B cell (primary cell): ENCODE measurements around the gene SLC7A5. TPM values are rescaled to one million over a fixed set of nuclear protein-coding genes. Genes with fewer than 3 reads are reported as not detected.

ENCODE experiments used
- ATAC-seq: fragments of 200-7000 bp; cut with Tn5 transposase; one replicate; pipeline ENCODE4 v1.10.0; 2021; ENCODE audit warnings: low read depth, mild to moderate bottlenecking, moderate number of reproducible peaks, moderate library complexity
- CTCF ChIA-PET: fragments of 350-600 bp; sonication (Branson Sonifier 250); formaldehyde crosslinking; loops from one replicate; lab custom pipeline; 2021; ENCODE audit warnings: antibody characterized with exemption, inconsistent platforms; lab: Charles Lee
- POLR2A ChIA-PET: fragments of 350-600 bp; sonication (Branson Sonifier 250); formaldehyde crosslinking; loops from one replicate; lab custom pipeline; 2021; ENCODE audit warnings: antibody characterized with exemption; lab: Charles Lee
- DNase-seq: peaks from one replicate; pipeline ENCODE4 v3.0.0; 2013
- H2AFZ ChIP-seq: 2 replicates; pipeline ENCODE4 v1.6.1; 2012; ENCODE audit warnings: mild to moderate bottlenecking, low read depth, low read length; ENCODE audit not compliant: insufficient read depth, poor library complexity, severe bottlenecking
- H3K27ac ChIP-seq, 2 donors: 1 replicate in 1 of 2; 2 replicates in 1 of 2; pipeline ENCODE4 v1.5.1; 2012 to 2013; ENCODE audit warnings: low read length in 2 of 2, mild to moderate bottlenecking in 2 of 2, moderate library complexity in 1 of 2
- H3K27me3 ChIP-seq, 4 experiments: fragments of 200-600 bp in 1 of 4; sonication (generic) in 1 of 4; replicated peaks in 1 of 4; 1 replicate in 2 of 4; 2 replicates in 2 of 4; pipeline versions ENCODE4 v1.6.1 to v1.7.0; 2013 to 2016; ENCODE audit warnings: low read length in 3 of 4, mild to moderate bottlenecking in 2 of 4, mixed read lengths in 1 of 4, moderate library complexity in 1 of 4; ENCODE audit not compliant: insufficient read depth in 4 of 4, control insufficient read depth in 3 of 4; ENCODE audit errors: control extremely low read depth in 1 of 4
- H3K36me3 ChIP-seq, 2 experiments: replicated peaks in 1 of 2; 1 replicate in 1 of 2; 2 replicates in 1 of 2; pipeline versions ENCODE4 v1.6.1 to v1.7.1; 2013; ENCODE audit warnings: low read length in 1 of 2; ENCODE audit not compliant: insufficient read depth in 2 of 2, control insufficient read depth in 1 of 2; ENCODE audit errors: control extremely low read depth in 1 of 2, extremely low read depth in 1 of 2
- H3K4me1 ChIP-seq, 2 donors: fragments of 200-600 bp in 1 of 2; sonication (generic) in 1 of 2; 1 replicate in 1 of 2; 2 replicates in 1 of 2; pipeline versions ENCODE4 v1.5.1 to v1.6.1; 2013 to 2017; ENCODE audit warnings: low read length in 2 of 2; ENCODE audit not compliant: control insufficient read depth in 2 of 2, insufficient read depth in 2 of 2
- H3K4me2 ChIP-seq: replicated peaks from 2 replicates; pipeline ENCODE3; 2012; ENCODE audit warnings: mild to moderate bottlenecking, low read depth, low read length; ENCODE audit not compliant: poor library complexity, severe bottlenecking
- H3K4me3 ChIP-seq, 5 experiments: fragments of 200-600 bp in 1 of 5; sonication (generic) in 1 of 5; 1 replicate in 3 of 5; 2 replicates in 2 of 5; pipeline versions ENCODE4 v1.5.1 to v1.7.0; 2011 to 2016; ENCODE audit warnings: low read length in 4 of 5, mild to moderate bottlenecking in 4 of 5, low read depth in 2 of 5, control low read depth in 1 of 5, moderate library complexity in 1 of 5; ENCODE audit not compliant: insufficient read depth in 1 of 5; ENCODE audit errors: control extremely low read depth in 1 of 5, extremely low read depth in 1 of 5
- H3K79me2 ChIP-seq: fragments of 200-600 bp; sonication (generic); one replicate; pipeline ENCODE4 v1.6.0; 2016; ENCODE audit warnings: low read length; ENCODE audit not compliant: control insufficient read depth, insufficient read depth
- H3K9ac ChIP-seq: fragments of 200-600 bp; sonication (generic); 2 replicates; pipeline ENCODE4 v1.6.1; 2017; ENCODE audit warnings: mild to moderate bottlenecking, low read length, moderate library complexity
- H3K9me3 ChIP-seq, 3 donors: one replicate each; pipeline versions ENCODE4 v1.6.1 to v1.7.1; 2013; ENCODE audit warnings: low read length in 2 of 3; ENCODE audit not compliant: control insufficient read depth in 2 of 3, insufficient read depth in 1 of 3; ENCODE audit errors: control extremely low read depth in 1 of 3
- H4K20me1 ChIP-seq: 2 replicates; pipeline ENCODE4 v1.6.0; 2012; ENCODE audit warnings: mild to moderate bottlenecking, low read length; ENCODE audit not compliant: insufficient read depth, control insufficient read depth, poor library complexity, severe bottlenecking
- H3K27ac Mint-ChIP-seq: one replicate; pipeline ENCODE4 v1.8.0; 2021; ENCODE audit warnings: mixed read lengths
- H3K27me3 Mint-ChIP-seq: one replicate; pipeline ENCODE4 v1.8.0; 2021; ENCODE audit warnings: mixed read lengths
- H3K4me1 Mint-ChIP-seq: one replicate; pipeline ENCODE4 v1.8.0; 2021; ENCODE audit warnings: mixed read lengths
- H3K4me3 Mint-ChIP-seq: one replicate; pipeline ENCODE4 v1.8.0; 2021; ENCODE audit warnings: mixed read lengths
- H3K9me3 Mint-ChIP-seq: one replicate; pipeline ENCODE4 v1.8.0; 2022; ENCODE audit warnings: mixed read lengths; ENCODE audit not compliant: insufficient read depth
- EZH2 ChIP-seq: IDR thresholded peaks from 2 replicates; pipeline ENCODE4 v1.6.1; 2012; ENCODE audit warnings: borderline replicate concordance, low read depth, mild to moderate bottlenecking, moderate library complexity, low read length; ENCODE audit not compliant: insufficient read depth, poor library complexity, severe bottlenecking
- WGBS: methylation state at CpG from one replicate; pipeline ENCODE4 v1.1.5; 2013; ENCODE audit warnings: missing lambda C conversion rate; ENCODE audit not compliant: insufficient coverage; 5-methylcytosine and 5-hydroxymethylcytosine counted together
- intact Hi-C: fragments of 100-400 bp; cut with micrococcal nuclease; formaldehyde crosslinking; loops from one replicate; pipeline ENCODE4 v1.10.0; 2022
- polyA plus RNA-seq: library from polyadenylated mRNA; depleted of rRNA; stranded (reverse); fragments of >200 nt; gene quantifications from 2 replicates; pipeline ENCODE4 v1.2.3, GENCODE V29; 2012
- total RNA-seq, 2 donors: library from RNA; stranded (reverse); fragments of 120-200 nt in 1 of 2; gene quantifications; 1 replicate in 1 of 2; 2 replicates in 1 of 2; pipeline versions ENCODE4 v1.2.3 to v1.2.4, GENCODE V29; 2013 to 2022
- TF ChIP-seq, protein P1 (sequence below): fragments of 200-600 bp; IDR thresholded peaks from one replicate; pipeline ENCODE4 v1.8.0; 2022; ENCODE audit warnings: antibody characterized with exemption, mild to moderate bottlenecking

The SLC7A5 gene
- total and polyA plus RNA-seq, 2 donors (not counting 1 experiment from before 2014, with no cell fraction given), result 2.5 to 20.9 TPM

DNA sequence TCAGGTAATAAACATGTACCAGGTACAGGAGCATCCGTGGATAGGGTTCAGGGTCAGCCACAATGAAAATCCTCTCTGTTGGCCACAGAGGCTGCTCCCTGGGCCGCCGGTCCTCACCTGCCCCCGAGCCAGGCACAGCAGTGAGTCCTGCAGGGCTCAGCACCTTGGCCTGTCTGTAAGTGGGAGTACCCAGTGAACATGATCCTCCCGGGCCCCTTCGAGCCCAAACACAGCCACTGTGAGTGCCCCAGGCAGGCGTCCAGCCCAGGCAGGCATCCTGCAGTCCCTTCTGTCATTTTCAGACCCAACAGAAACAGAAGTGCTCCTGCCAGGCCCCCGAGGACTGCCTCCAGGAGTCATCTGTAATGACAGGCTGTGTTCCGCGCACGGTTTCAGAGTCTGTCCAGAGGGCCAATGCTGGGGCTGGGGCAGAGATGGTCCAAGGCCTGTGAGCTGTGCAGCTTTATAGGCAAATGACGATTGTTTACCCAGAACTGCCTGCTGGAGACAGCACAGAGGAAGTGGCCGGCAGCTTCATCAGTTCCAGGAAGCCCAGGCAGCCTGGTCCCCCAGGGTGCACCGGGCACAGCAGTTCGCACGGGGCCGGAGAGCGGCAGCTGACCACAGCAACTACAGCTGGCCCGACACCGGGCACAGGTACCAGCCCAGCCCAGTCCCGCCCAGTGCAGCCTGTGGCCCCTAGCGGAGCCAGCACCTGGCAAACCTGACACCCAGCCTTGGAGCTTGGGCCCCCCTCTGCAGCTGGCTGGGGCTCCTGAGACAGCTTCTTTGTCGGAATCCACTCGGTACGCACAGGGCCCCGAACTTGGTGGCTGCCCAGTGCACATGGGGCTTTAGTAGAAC lies 13.2 kb downstream of the SLC7A5 start:
- Histone ChIP-seq H4K20me1 (no peaks in the 10 kb centered on the region), H3K79me2 (peaks cover 35% of the 10 kb centered on the region), H3K27ac (peak overlapping the region; percentile 24 to 38), H2AFZ (peak overlapping the region; percentile 42), H3K9ac (no peak overlapping the region), H3K9me3 (no peaks in the 10 kb centered on the region), H3K4me2 (peak overlapping the region; percentile 52), H3K4me1 (peaks cover 4 to 29% of the 10 kb centered on the region in 2 donors), H3K27me3 (no peaks in the 10 kb centered on the region), H3K36me3 (no peaks in the 10 kb centered on the region), H3K4me3 (peak overlapping the region in 3 of 5 experiments; percentile 1 to 43 (median 19))
- WGBS, result 73% methylated on average over 26 of the region's 26 CpGs
- H3K9me3 Mint-ChIP-seq, result no peaks in the 10 kb centered on the region
- POLR2A ChIA-PET, result interaction anchor here (0.7 kb wide), 1 partner anchor 71 kb away, joined by 3 read pairs; no protein-coding TSS in a partner anchor
- H3K4me1 Mint-ChIP-seq, result peaks cover 28% of the 10 kb centered on the region
- CTCF ChIA-PET, result interaction anchor here (1.0 to 3.4 kb wide), 5 partner anchors 12 to 77 kb away, joined by 3 to 17 read pairs (median 6); no protein-coding TSS in a partner anchor
- peak overlapping the region; percentile 79 for H3K27ac Mint-ChIP-seq
- H3K27me3 Mint-ChIP-seq, result no peaks in the 10 kb centered on the region
- peak overlapping the region; percentile 59 for H3K4me3 Mint-ChIP-seq
- DNase-seq, result peak; percentile 47
- TF ChIP-seq, protein P1, sequence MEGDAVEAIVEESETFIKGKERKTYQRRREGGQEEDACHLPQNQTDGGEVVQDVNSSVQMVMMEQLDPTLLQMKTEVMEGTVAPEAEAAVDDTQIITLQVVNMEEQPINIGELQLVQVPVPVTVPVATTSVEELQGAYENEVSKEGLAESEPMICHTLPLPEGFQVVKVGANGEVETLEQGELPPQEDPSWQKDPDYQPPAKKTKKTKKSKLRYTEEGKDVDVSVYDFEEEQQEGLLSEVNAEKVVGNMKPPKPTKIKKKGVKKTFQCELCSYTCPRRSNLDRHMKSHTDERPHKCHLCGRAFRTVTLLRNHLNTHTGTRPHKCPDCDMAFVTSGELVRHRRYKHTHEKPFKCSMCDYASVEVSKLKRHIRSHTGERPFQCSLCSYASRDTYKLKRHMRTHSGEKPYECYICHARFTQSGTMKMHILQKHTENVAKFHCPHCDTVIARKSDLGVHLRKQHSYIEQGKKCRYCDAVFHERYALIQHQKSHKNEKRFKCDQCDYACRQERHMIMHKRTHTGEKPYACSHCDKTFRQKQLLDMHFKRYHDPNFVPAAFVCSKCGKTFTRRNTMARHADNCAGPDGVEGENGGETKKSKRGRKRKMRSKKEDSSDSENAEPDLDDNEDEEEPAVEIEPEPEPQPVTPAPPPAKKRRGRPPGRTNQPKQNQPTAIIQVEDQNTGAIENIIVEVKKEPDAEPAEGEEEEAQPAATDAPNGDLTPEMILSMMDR, result no peak
- TF ChIP-seq EZH2, result no peak
- intact Hi-C loops, result no loop called here
- ATAC-seq, result peak; percentile 59
